ENCODE results near the gene SUSD3. TPM values are rescaled to one million over a fixed set of nuclear protein-coding genes. Genes with fewer than 3 reads are reported as not detected.

Gene SUSD3
- total RNA-seq, 6 experiments from 2014 or later: 6.5 to 51.5 (median 31.2) TPM

GRCh38 chr9:93128715-93129224 lies 70.3 kb downstream of the SUSD3 start:
- Histone ChIP-seq H3K4me3 (no peak overlapping the region), H3K27ac (no peak overlapping the region)
- WGBS (ENCODE audit: insufficient coverage, low coverage, low lambda C conversion rate, missing lambda C conversion rate): 74% methylated on average over 3 of the region's 10 CpGs

GRCh38 chr9:93129286-93129685 lies 70.8 kb downstream of the SUSD3 start:
- no peak overlapping the region for H3K4me3 ChIP-seq
- H3K27me3 ChIP-seq: no peaks in the 10 kb centered on the region
- H3K9me3 ChIP-seq: no peaks in the 10 kb centered on the region
- TF ChIP-seq CTCF (IDR thresholded peaks at IDR 0.05) (no peak), POLR2A (IDR thresholded peaks at IDR 0.05) (no peak)
- WGBS (ENCODE audit: insufficient coverage, low coverage, low lambda C conversion rate, missing lambda C conversion rate): no CpG with 5 or more reads among the region's 8 CpGs
- DNase-seq (peak; percentile 49 to 66 (median 55)), ATAC-seq (peak in 1 of 4 donors; percentile 1)
- peaks cover 0 to 22% (median 3%) of the 10 kb centered on the region in 4 donors for H3K36me3 ChIP-seq
- intact Hi-C loops (cut with DNase I): no loop called here
- H3K4me1 ChIP-seq: peaks cover 0 to 43% (median 16%) of the 10 kb centered on the region in 4 donors
- H3K27ac ChIP-seq: no peak overlapping the region

More at GRCh38 chr9:93128715-93129224, 70.3 kb downstream of the SUSD3 start:
- H3K36me3 ChIP-seq: peaks cover 0 to 28% (median 5%) of the 10 kb centered on the region in 4 donors
- TF ChIP-seq POLR2A (IDR thresholded peaks at IDR 0.05): no peak
- H3K9me3 ChIP-seq: no peaks in the 10 kb centered on the region
- H3K27me3 ChIP-seq: no peaks in the 10 kb centered on the region
- intact Hi-C loops (cut with DNase I): no loop called here
- peaks cover 0 to 43% (median 16%) of the 10 kb centered on the region in 4 donors for H3K4me1 ChIP-seq
- no peak for DNase-seq
- no peak for ATAC-seq

- Histone ChIP-seq H3K27ac (peak overlapping the region; percentile 24 to 36 (median 28)), H3K4me3 (no peak overlapping the region), H3K4me1 (peaks cover 0 to 47% (median 17%) of the 10 kb centered on the region in 4 donors), H3K36me3 (peaks cover 0 to 16% (median 0%) of the 10 kb centered on the region in 4 donors), H3K27me3 (no peaks in the 10 kb centered on the region), H3K9me3 (no peaks in the 10 kb centered on the region)
- ATAC-seq (no peak), DNase-seq (peak in 1 of 3 donors; percentile 49)
- TF ChIP-seq POLR2A (IDR thresholded peaks at IDR 0.05): no peak
- no peak for TF ChIP-seq CTCF (IDR thresholded peaks at IDR 0.05)
- intact Hi-C loops (cut with DNase I): no loop called here
- 0% methylated on average over 1 of the region's 11 CpGs for WGBS (ENCODE audit: insufficient coverage, low coverage, low lambda C conversion rate, missing lambda C conversion rate)
Observed at GRCh38 chr9:93129691-93130500, 71.4 kb downstream of the SUSD3 start.

GRCh38 chr9:93130861-93131481 lies 72.5 kb downstream of the SUSD3 start:
- peak in 2 of 3 donors; percentile 61 to 63 for DNase-seq
- peaks cover 0 to 58% (median 20%) of the 10 kb centered on the region in 4 donors for H3K4me1 ChIP-seq
- TF ChIP-seq POLR2A (IDR thresholded peaks at IDR 0.05): no peak
- TF ChIP-seq CTCF (IDR thresholded peaks at IDR 0.05): no peak
- WGBS (ENCODE audit: insufficient coverage, low coverage, low lambda C conversion rate, missing lambda C conversion rate): 33% methylated on average over 1 of the region's 15 CpGs
- H3K9me3 ChIP-seq: no peaks in the 10 kb centered on the region
- intact Hi-C loops (cut with DNase I): no loop called here
- peak overlapping the region in 1 of 3 donors; percentile 96 for H3K4me3 ChIP-seq
- peaks cover 0 to 6% (median 0%) of the 10 kb centered on the region in 4 donors for H3K36me3 ChIP-seq
- no peaks in the 10 kb centered on the region for H3K27me3 ChIP-seq
- H3K27ac ChIP-seq: peak overlapping the region; percentile 44 to 98 (median 98)
- peak in 2 of 4 donors; percentile 1 for ATAC-seq
